Ovary (tissue), 9 donors: Measurements from ENCODE around the gene CMIP. TPM values are rescaled to one million over a fixed set of nuclear protein-coding genes. Genes with fewer than 3 reads are reported as not detected.

ENCODE experiments used
- DNase-seq, 5 donors: peaks; one replicate each; pipeline ENCODE4 v3.0.0-alpha.2; 2019 to 2020
- H3K27ac ChIP-seq, 2 donors: fragments of 200-600 bp; one replicate each; pipeline versions ENCODE4 v1.5.1 to v1.8.0; 2019 to 2022
- H3K27me3 ChIP-seq: fragments of 200-600 bp; one replicate; pipeline ENCODE4 v1.8.0; 2022
- H3K36me3 ChIP-seq: fragments of 200-600 bp; sonication (generic); one replicate; pipeline ENCODE4 v1.5.1; 2019
- H3K4me1 ChIP-seq: one replicate; pipeline ENCODE4 v1.8.1; 2013; ENCODE audit warnings: mild to moderate bottlenecking, moderate library complexity; ENCODE audit not compliant: insufficient read depth
- H3K4me3 ChIP-seq: fragments of 200-600 bp; sonication (generic); one replicate; pipeline ENCODE4 v1.5.1; 2017
- H3K9me3 ChIP-seq, 2 donors: fragments of 200-600 bp in 1 of 2; sonication (generic) in 1 of 2; one replicate each; pipeline versions ENCODE4 v1.5.1 to v1.8.1; 2013 to 2019; ENCODE audit warnings: mild to moderate bottlenecking in 1 of 2, moderate library complexity in 1 of 2
- EP300 ChIP-seq: sonication (generic); formaldehyde crosslinking; IDR thresholded peaks from one replicate; pipeline ENCODE4 v1.6.1; 2017; ENCODE audit warnings: antibody characterized with exemption
- POLR2A ChIP-seq: fragments of 450-650 bp; IDR thresholded peaks from one replicate; pipeline ENCODE4 v1.6.1; 2017; ENCODE audit warnings: antibody characterized with exemption, mild to moderate bottlenecking, moderate library complexity
- WGBS, 3 donors: extraction: QIAGEN DNeasy Blood & Tissue Kit in 1 of 3; methylation state at CpG; one replicate each; pipeline versions ENCODE4 v1.1.5 to v1.1.7; 2013 to 2017; 5-methylcytosine and 5-hydroxymethylcytosine counted together
- intact Hi-C, 4 donors: fragments of 100-400 bp; cut with DNase I; formaldehyde crosslinking; loops; one replicate each; pipeline versions ENCODE4 v1.11.0 to v1.15.1; 2022 to 2023
- polyA plus RNA-seq, 2 donors: library from polyadenylated mRNA; stranded (reverse); fragments of 200-250 nt in 1 of 2; fragments of 350-450 nt in 1 of 2; fragmentation: Illumina TruSeq in 1 of 2; extraction: RNeasy Lipid Tissue Mini Kit (QIAGEN cat#74804) in 1 of 2; gene quantifications; one replicate each; pipeline ENCODE4 v1.2.3, GENCODE V29; 2013 to 2014
- total RNA-seq, 7 donors: library from RNA; depleted of rRNA in 2 of 7; stranded (reverse); fragments of >200 nt in 2 of 7; fragmentation: NEBNext Ultra II Directional in 3 of 7; extraction: Animal tissue kit (Norgen Biotek cat#: 25700) in 3 of 7; gene quantifications; one replicate each; pipeline versions ENCODE4 v1.1.0 to v1.2.4, GENCODE V29; 2016 to 2023
- TF ChIP-seq, protein P1 (sequence below), 3 donors: fragments of 450-650 bp in 2 of 3; fragments of 200-600 bp in 1 of 3; IDR thresholded peaks; one replicate each; pipeline versions ENCODE4 v1.5.1 to v1.8.0; 2016 to 2022; ENCODE audit warnings: antibody characterized with exemption in 3 of 3, mild to moderate bottlenecking in 1 of 3
- donor health status: DM: no; HTN: no; CAD: no; lungs with moderate emphysema.
- donor health status: DM: no; HTN: no; CAD: no.
- donor health status: Bipolar disorder and iron deficiency.
- donor health status: DM: yes; HTN: yes; CAD: no.
- donor health status: DM: no; HTN: no; CAD: no.
- donor health status: DM: yes; HTN: yes; CAD: no.

CMIP gene
- total and polyA plus RNA-seq, 9 donors: 19.4 to 68.2 (median 38.7) TPM

DNA sequence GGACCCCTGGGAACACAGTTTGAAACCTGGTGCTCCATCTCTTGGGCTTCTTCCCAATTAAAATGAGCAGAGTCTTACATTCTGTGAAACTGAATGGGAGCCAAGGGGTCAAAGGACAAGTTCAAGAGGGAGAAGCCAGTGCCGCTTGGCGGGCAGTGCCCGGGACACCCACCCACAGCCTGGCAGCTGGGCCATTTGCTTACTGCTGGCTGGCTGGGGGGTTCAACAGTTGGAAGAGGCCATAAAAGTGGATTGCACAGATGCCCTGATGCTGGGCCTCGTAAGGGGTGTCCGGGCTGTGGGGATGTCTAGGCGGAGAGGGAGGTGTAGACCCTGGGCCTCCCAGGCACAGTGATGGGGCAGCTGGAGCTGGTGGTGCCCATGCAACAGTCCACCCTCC lies 52.1 kb downstream of the CMIP start:
- no peak for DNase-seq
- no peak overlapping the region for H3K4me3 ChIP-seq
- TF ChIP-seq EP300: no peak
- no peak for TF ChIP-seq POLR2A
- TF ChIP-seq, protein P1, sequence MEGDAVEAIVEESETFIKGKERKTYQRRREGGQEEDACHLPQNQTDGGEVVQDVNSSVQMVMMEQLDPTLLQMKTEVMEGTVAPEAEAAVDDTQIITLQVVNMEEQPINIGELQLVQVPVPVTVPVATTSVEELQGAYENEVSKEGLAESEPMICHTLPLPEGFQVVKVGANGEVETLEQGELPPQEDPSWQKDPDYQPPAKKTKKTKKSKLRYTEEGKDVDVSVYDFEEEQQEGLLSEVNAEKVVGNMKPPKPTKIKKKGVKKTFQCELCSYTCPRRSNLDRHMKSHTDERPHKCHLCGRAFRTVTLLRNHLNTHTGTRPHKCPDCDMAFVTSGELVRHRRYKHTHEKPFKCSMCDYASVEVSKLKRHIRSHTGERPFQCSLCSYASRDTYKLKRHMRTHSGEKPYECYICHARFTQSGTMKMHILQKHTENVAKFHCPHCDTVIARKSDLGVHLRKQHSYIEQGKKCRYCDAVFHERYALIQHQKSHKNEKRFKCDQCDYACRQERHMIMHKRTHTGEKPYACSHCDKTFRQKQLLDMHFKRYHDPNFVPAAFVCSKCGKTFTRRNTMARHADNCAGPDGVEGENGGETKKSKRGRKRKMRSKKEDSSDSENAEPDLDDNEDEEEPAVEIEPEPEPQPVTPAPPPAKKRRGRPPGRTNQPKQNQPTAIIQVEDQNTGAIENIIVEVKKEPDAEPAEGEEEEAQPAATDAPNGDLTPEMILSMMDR (IDR thresholded peaks at IDR 0.05): no peak
- intact Hi-C loops: no loop called here
- H3K27me3 ChIP-seq: no peaks in the 10 kb centered on the region
- H3K4me1 ChIP-seq: no peaks in the 10 kb centered on the region
- H3K9me3 ChIP-seq: no peaks in the 10 kb centered on the region
- H3K36me3 ChIP-seq: no peaks in the 10 kb centered on the region
- 87 to 98% (median 93%) methylated on average over 3 to 6 of the region's 6 CpGs for WGBS, 3 donors
- no peak overlapping the region for H3K27ac ChIP-seq

DNA sequence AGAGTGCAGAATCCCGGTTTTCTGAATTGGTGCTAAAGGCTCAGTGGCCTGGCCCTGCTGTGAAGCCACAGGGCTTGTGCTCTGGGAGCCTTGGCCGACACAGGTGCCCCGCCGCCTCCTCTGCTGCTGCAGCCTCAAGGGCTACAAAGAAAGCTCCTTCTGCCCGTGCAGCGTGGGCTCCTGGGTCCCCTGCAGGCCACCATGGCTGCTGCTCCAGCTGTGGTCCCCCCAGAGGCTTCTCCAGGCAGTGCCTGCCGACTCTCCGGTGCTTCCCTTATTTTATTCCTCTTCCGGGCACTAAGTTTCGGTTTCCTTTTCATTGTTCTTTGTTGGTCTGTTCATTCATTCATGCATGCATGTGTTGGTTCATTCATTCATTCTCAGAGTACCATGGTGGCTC lies 53.1 kb downstream of the CMIP start:
- DNase-seq: no peak
- intact Hi-C loops: no loop called here
- H3K4me1 ChIP-seq: no peaks in the 10 kb centered on the region
- H3K36me3 ChIP-seq: no peaks in the 10 kb centered on the region
- no peak overlapping the region for H3K27ac ChIP-seq
- TF ChIP-seq EP300 (no peak), POLR2A (no peak)
- TF ChIP-seq, protein P1 (IDR thresholded peaks at IDR 0.05): no peak
- H3K4me3 ChIP-seq: no peak overlapping the region
- no peaks in the 10 kb centered on the region for H3K9me3 ChIP-seq
- no peaks in the 10 kb centered on the region for H3K27me3 ChIP-seq
- 78 to 87% (median 87%) methylated on average over 10 of the region's 10 CpGs for WGBS, 3 donors

DNA sequence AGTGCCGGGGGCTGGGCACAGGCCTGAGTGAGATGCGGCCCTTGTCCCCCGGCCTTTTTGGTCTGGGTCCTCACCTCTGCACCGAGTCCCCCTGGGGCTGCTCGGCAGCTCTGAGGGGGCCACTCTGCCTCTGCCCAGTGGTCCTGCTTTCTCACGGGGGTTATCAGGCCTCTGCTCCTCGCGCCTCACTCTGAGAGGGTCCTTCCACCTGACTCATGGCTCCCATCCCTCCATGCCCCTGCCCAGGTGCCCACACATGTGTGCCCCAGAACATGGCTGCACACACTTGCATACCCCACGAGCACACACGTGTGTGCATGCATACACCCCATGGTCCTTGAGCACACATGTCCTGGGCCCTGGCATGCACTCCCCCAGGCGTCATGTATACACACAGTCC lies 53.7 kb downstream of the CMIP start:
- H3K36me3 ChIP-seq: no peaks in the 10 kb centered on the region
- TF ChIP-seq EP300: no peak
- intact Hi-C loops: no loop called here
- H3K9me3 ChIP-seq: no peaks in the 10 kb centered on the region
- no peak for DNase-seq
- no peak overlapping the region for H3K4me3 ChIP-seq
- H3K4me1 ChIP-seq: no peaks in the 10 kb centered on the region
- no peaks in the 10 kb centered on the region for H3K27me3 ChIP-seq
- WGBS, 3 donors: 86 to 96% (median 89%) methylated on average over 11 of the region's 11 CpGs
- no peak overlapping the region for H3K27ac ChIP-seq

DNA sequence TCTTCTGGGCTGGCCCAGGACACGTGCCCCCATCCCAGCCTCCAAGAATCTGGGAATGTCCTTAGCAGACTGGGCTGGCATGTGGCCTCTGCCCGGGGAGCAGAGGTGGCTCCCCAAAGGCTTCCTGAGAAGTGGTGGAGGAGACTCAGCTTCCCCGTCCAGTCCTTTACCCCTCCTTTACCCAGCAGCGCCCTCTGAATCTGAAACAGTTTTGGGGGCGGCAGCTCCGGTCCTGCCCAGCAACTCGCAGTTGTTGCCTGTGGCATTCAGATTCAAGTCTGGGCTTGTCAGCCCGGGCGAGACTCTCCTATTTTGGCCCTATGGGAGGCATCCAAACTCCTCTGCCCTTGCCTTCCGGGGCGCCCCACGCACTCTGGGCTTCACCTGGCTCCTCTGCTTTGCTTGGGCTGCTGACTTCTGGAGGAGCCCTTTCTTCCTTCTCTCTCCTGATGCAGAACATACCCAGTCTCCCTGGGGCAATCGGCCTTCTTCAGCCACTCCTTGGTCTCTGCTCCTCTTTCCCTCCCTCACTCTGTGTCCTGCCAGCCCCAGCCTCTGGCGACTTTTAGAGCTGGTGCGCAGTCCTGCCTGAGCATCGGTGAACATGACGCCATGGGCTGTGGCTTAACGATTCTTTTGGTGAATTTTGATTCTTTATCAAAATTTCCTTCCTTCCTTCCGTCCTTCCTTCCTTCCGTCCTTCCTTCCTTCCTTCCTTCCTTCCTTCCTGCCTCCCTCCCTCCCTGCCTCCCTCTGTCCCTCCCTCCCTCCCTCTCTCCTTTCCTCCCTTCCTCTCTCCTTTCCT lies 55.2 kb downstream of the CMIP start:
- no peak for TF ChIP-seq EP300
- no peak for TF ChIP-seq POLR2A
- TF ChIP-seq, protein P1 (IDR thresholded peaks at IDR 0.05): no peak
- intact Hi-C loops: no loop called here
- no peaks in the 10 kb centered on the region for H3K27me3 ChIP-seq
- H3K4me1 ChIP-seq: no peaks in the 10 kb centered on the region
- DNase-seq: no peak
- H3K9me3 ChIP-seq: no peaks in the 10 kb centered on the region
- 88 to 92% (median 90%) methylated on average over 20 of the region's 20 CpGs for WGBS, 3 donors
- no peaks in the 10 kb centered on the region for H3K36me3 ChIP-seq
- no peak overlapping the region for H3K27ac ChIP-seq
- H3K4me3 ChIP-seq: no peak overlapping the region

DNA sequence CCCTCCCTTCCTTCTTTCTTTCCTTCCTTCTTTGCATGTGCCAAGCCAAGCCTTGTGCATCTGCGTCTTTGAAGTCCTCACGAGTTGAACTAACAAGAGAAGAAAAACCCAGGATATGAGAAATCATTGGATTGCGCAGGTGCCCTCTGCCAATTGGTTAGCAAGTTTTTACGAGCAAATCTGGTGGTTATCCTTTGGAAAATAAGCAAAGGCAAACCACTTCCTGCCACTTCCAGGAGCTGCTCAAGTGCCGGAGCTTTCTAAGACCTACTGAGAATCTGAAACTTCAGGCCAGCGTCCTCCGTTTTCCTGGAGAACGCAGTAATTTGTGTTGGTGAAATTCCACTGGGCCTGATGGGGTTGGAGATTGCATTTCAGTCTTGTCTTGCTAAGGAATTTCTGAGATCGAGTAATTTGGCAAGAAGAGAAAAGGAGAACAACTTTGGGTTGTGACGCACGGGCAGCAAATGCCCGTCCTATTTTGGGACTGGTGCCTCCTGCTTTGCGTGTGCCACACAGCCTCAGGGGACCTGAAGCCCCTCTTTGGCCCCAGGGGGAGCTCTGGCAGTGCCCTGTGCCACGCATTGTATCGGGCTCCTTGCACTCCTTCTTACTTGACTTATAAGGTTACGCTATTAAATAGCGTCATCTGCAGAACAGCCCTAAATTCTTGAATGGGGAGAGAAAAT lies 56.4 kb downstream of the CMIP start:
- Histone ChIP-seq H3K27ac (no peak overlapping the region), H3K4me1 (no peaks in the 10 kb centered on the region), H3K27me3 (no peaks in the 10 kb centered on the region), H3K9me3 (no peaks in the 10 kb centered on the region), H3K36me3 (no peaks in the 10 kb centered on the region), H3K4me3 (no peak overlapping the region)
- WGBS, 3 donors: 76 to 86% (median 83%) methylated on average over 17 of the region's 17 CpGs
- TF ChIP-seq POLR2A: no peak
- TF ChIP-seq, protein P1 (IDR thresholded peaks at IDR 0.05): no peak
- TF ChIP-seq EP300: no peak
- no peak for DNase-seq
- intact Hi-C loops: no loop called here
